Endothelial cell of umbilical vein (primary cell): ENCODE data around the gene UBTD2.

Experiments used
- POLR2AphosphoS5 ChIP-seq: IDR thresholded peaks from 2 replicates; pipeline ENCODE4 v1.6.1; 2012; ENCODE audit warnings: low read depth, mild to moderate bottlenecking, control low read depth, low read length, moderate library complexity; ENCODE audit not compliant: insufficient read depth
- TF ChIP-seq, protein P1 (sequence below): IDR thresholded peaks from 2 replicates; pipeline ENCODE4 v1.6.1; 2011; ENCODE audit not compliant: insufficient read depth, insufficient read length

DNA sequence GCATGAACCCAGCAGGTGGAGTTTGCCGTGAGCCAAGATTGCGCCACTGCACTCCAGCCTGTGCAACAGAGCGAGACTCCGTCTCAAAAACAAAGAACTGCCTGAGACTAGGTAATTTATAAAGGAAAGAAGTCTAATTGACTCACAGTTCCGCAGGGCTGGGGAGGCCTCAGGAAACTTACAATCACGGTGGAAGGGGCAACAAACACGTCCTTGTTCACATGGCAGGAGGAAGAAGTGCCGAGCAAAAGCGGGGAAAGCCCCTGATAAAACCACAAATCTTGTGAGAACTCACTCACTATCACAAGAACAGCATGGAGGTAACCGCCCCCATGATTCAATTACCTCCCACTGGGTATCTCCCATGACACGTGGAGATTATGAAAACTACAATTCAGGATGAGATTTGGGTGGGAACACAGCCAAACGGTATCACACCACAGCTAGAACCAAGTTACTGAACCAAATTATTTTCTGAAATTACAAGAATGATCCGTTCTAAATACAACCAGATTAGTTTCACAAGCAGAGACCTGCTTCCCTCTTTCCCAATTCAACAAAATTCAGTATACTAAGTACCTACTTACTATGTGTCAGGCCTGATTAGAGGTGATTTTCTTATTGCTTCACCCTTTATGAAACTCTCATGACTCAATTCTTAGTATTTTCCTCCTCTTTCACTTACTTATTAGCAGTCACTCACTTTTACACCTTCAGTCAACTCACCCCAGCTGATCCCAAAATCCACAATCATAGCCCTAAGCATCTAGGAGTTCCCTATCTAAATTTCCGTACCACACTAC lies 8.4 kb downstream of the UBTD2 start:
- TF ChIP-seq POLR2AphosphoS5, result no peak
- TF ChIP-seq, protein P1, sequence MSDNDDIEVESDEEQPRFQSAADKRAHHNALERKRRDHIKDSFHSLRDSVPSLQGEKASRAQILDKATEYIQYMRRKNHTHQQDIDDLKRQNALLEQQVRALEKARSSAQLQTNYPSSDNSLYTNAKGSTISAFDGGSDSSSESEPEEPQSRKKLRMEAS, result no peak
